ENCODE measurements around the gene GNG12.

Gene GNG12

DNA sequence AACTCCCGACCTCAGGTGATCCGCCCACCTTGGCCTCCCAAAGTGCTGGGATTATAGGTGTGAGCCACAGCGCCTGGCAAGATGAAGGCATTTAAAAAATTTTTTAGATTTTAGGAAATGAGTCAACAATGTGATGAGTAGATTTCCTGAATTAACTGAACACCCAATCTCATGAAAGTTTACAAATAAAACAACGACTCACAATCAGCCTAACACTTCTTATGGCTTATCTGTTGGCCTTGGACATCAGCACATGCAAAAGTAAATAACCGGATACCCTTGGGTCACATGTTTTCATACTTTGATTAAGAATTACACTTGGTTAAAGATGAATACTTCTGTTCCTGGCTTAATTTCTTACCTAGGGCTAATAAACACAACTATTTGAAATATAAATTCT is 3.0 kb downstream of the GNG12 start:
- ATAC-seq: no peak

GRCh38 chr1:67827688-67828087 is 5.6 kb downstream of the GNG12 start:
- TF ChIP-seq POU6F1 (CRISPR knock-in tag; IDR thresholded peaks at IDR 0.05; ENCODE audit: borderline replicate concordance, low read depth) (no peak), ZFP3 (CRISPR knock-in tag; IDR thresholded peaks at IDR 0.05) (no peak), TCF4 (CRISPR knock-in tag; IDR thresholded peaks at IDR 0.05; ENCODE audit: borderline replicate concordance) (no peak), PPARA (CRISPR knock-in tag; IDR thresholded peaks at IDR 0.05; ENCODE audit: borderline replicate concordance) (no peak), TOX (CRISPR knock-in tag; IDR thresholded peaks at IDR 0.05; ENCODE audit: borderline replicate concordance) (no peak), ISL1 (CRISPR knock-in tag; IDR thresholded peaks at IDR 0.05) (no peak), ZNF565 (CRISPR knock-in tag; conservative IDR thresholded peaks at IDR 0.05; ENCODE audit: low read depth) (no peak), TSHZ2 (CRISPR knock-in tag; IDR thresholded peaks at IDR 0.05) (no peak)
- TF ChIP-seq, protein P1, sequence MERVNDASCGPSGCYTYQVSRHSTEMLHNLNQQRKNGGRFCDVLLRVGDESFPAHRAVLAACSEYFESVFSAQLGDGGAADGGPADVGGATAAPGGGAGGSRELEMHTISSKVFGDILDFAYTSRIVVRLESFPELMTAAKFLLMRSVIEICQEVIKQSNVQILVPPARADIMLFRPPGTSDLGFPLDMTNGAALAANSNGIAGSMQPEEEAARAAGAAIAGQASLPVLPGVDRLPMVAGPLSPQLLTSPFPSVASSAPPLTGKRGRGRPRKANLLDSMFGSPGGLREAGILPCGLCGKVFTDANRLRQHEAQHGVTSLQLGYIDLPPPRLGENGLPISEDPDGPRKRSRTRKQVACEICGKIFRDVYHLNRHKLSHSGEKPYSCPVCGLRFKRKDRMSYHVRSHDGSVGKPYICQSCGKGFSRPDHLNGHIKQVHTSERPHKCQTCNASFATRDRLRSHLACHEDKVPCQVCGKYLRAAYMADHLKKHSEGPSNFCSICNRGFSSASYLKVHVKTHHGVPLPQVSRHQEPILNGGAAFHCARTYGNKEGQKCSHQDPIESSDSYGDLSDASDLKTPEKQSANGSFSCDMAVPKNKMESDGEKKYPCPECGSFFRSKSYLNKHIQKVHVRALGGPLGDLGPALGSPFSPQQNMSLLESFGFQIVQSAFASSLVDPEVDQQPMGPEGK (CRISPR knock-in tag; IDR thresholded peaks at IDR 0.05; ENCODE audit: borderline replicate concordance): no peak
- no peak for ATAC-seq

More for the DNA sequence above, 3.0 kb downstream of the GNG12 start:
- no peak for TF ChIP-seq ISL1 (CRISPR knock-in tag; IDR thresholded peaks at IDR 0.05)
- no peak for TF ChIP-seq PPARA (CRISPR knock-in tag; IDR thresholded peaks at IDR 0.05; ENCODE audit: borderline replicate concordance)
- no peak for TF ChIP-seq TCF4 (CRISPR knock-in tag; IDR thresholded peaks at IDR 0.05; ENCODE audit: borderline replicate concordance)
- TF ChIP-seq, protein P2, sequence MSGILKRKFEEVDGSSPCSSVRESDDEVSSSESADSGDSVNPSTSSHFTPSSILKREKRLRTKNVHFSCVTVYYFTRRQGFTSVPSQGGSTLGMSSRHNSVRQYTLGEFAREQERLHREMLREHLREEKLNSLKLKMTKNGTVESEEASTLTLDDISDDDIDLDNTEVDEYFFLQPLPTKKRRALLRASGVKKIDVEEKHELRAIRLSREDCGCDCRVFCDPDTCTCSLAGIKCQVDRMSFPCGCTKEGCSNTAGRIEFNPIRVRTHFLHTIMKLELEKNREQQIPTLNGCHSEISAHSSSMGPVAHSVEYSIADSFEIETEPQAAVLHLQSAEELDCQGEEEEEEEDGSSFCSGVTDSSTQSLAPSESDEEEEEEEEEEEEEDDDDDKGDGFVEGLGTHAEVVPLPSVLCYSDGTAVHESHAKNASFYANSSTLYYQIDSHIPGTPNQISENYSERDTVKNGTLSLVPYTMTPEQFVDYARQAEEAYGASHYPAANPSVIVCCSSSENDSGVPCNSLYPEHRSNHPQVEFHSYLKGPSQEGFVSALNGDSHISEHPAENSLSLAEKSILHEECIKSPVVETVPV (CRISPR knock-in tag; IDR thresholded peaks at IDR 0.05): no peak
- TF ChIP-seq CSDC2 (CRISPR knock-in tag; IDR thresholded peaks at IDR 0.05): no peak
- no peak for TF ChIP-seq ZC3H10 (CRISPR knock-in tag; IDR thresholded peaks at IDR 0.05)
- no peak for TF ChIP-seq ZFP3 (CRISPR knock-in tag; IDR thresholded peaks at IDR 0.05)
- TF ChIP-seq ESRRG (CRISPR knock-in tag; IDR thresholded peaks at IDR 0.05): no peak
- no peak for TF ChIP-seq TOX (CRISPR knock-in tag; IDR thresholded peaks at IDR 0.05; ENCODE audit: borderline replicate concordance)
- TF ChIP-seq TSHZ2 (CRISPR knock-in tag; IDR thresholded peaks at IDR 0.05): no peak
- no peak for TF ChIP-seq OSR1 (CRISPR knock-in tag; IDR thresholded peaks at IDR 0.05)
- TF ChIP-seq ZNF8 (CRISPR knock-in tag; IDR thresholded peaks at IDR 0.05): no peak

DNA sequence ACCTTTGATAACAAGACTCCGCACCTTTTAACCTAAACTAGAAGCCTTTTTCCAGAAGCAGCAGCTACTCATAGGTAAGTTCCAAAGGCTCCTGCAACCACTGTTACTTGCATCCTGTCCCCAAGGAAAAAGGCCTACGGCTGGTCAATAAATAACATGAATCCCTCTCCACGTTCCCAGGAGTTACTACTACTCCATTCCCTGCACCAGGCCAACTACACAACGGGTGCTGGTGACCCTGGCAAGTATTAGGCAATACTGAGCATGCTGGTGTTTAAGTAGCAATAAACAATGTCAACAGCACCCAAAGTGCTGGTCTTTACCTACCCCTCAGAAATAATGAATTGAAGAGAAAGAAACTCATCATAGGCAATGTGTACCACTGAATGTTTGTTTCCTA is 7.7 kb downstream of the GNG12 start:
- no peak for ATAC-seq
- TF ChIP-seq BACH2 (CRISPR knock-in tag; IDR thresholded peaks at IDR 0.05; ENCODE audit: borderline replicate concordance) (no peak), GLIS3 (CRISPR knock-in tag; IDR thresholded peaks at IDR 0.05) (no peak), ZFP30 (CRISPR knock-in tag; IDR thresholded peaks at IDR 0.05) (no peak), TSHZ2 (CRISPR knock-in tag; IDR thresholded peaks at IDR 0.05) (no peak), ZNF8 (CRISPR knock-in tag; IDR thresholded peaks at IDR 0.05) (no peak), POU6F1 (CRISPR knock-in tag; IDR thresholded peaks at IDR 0.05; ENCODE audit: borderline replicate concordance, low read depth) (no peak), TCF4 (CRISPR knock-in tag; IDR thresholded peaks at IDR 0.05; ENCODE audit: borderline replicate concordance) (no peak), SNAI2 (CRISPR knock-in tag; IDR thresholded peaks at IDR 0.05) (no peak), PPARA (CRISPR knock-in tag; IDR thresholded peaks at IDR 0.05; ENCODE audit: borderline replicate concordance) (no peak)
- TF ChIP-seq, protein P1 (CRISPR knock-in tag; IDR thresholded peaks at IDR 0.05; ENCODE audit: borderline replicate concordance): no peak
